Osteoblast (primary cell): ENCODE measurements around the gene KIF18A. TPM values are rescaled to one million over a fixed set of nuclear protein-coding genes. Genes with fewer than 3 reads are reported as not detected.
A peak's percentile ranks its signal among the peaks of the same experiment; 100 is the strongest.

Experiments
- DNase-seq: peaks from one replicate; pipeline ENCODE4 v3.0.0; 2011; ENCODE audit warnings: low spot score, mixed read lengths; ENCODE audit not compliant: insufficient read length; ENCODE audit errors: missing footprints
- H2AFZ ChIP-seq: 2 replicates; pipeline ENCODE4 v1.6.0; 2011; ENCODE audit warnings: mild to moderate bottlenecking, low read length
- H3K27ac ChIP-seq: 2 replicates; pipeline ENCODE4 v1.5.1; 2011; ENCODE audit warnings: mild to moderate bottlenecking, low read depth, low read length, moderate library complexity
- H3K27me3 ChIP-seq: 2 replicates; pipeline ENCODE4 v1.6.0; 2012; ENCODE audit warnings: mild to moderate bottlenecking, control low read depth, inconsistent platforms, low read length, moderate library complexity; ENCODE audit not compliant: insufficient read depth
- H3K36me3 ChIP-seq: 2 replicates; pipeline ENCODE4 v1.5.1; 2011; ENCODE audit warnings: mild to moderate bottlenecking, low read length, control low read depth, moderate library complexity; ENCODE audit not compliant: insufficient read depth
- H3K4me1 ChIP-seq: 2 replicates; pipeline ENCODE4 v1.5.1; 2011; ENCODE audit warnings: mild to moderate bottlenecking, low read length, control low read depth, moderate library complexity; ENCODE audit not compliant: insufficient read depth
- H3K4me2 ChIP-seq: 2 replicates; pipeline ENCODE4 v1.6.0; 2011; ENCODE audit warnings: mild to moderate bottlenecking, low read length; ENCODE audit not compliant: insufficient read depth
- H3K4me3 ChIP-seq: fragments of 200-600 bp; sonication (generic); 3 replicates; pipeline ENCODE4 v1.5.1; 2012; ENCODE audit warnings: mild to moderate bottlenecking, low read length, inconsistent platforms; ENCODE audit not compliant: insufficient read depth
- H3K79me2 ChIP-seq: 2 replicates; pipeline ENCODE4 v1.6.0; 2012; ENCODE audit warnings: mild to moderate bottlenecking, low read length, control low read depth, inconsistent platforms; ENCODE audit not compliant: insufficient read depth
- H3K9me3 ChIP-seq: 2 replicates; pipeline ENCODE4 v1.5.1; 2011; ENCODE audit warnings: low read depth, low read length, control low read depth
- H4K20me1 ChIP-seq: 2 replicates; pipeline ENCODE4 v1.6.0; 2012; ENCODE audit warnings: mild to moderate bottlenecking, low read length, control low read depth; ENCODE audit not compliant: insufficient read depth
- CTCF ChIP-seq: IDR thresholded peaks from 2 replicates; pipeline ENCODE4 v1.5.1; 2011; ENCODE audit warnings: mild to moderate bottlenecking, low read depth, low read length, moderate library complexity; ENCODE audit errors: extremely low read depth
- total RNA-seq: library from RNA; depleted of rRNA; stranded (reverse); fragments of >200 nt; gene quantifications from 2 replicates; pipeline ENCODE4 v1.2.3, GENCODE V29; 2012

KIF18A gene
- total RNA-seq, 1 donor: 4.0 TPM

- H3K27me3 ChIP-seq: no peaks in the 10 kb centered on the region
- no peak for TF ChIP-seq CTCF
- H3K36me3 ChIP-seq: peaks cover 4% of the 10 kb centered on the region
- no peak overlapping the region for H3K4me2 ChIP-seq
- no peaks in the 10 kb centered on the region for H4K20me1 ChIP-seq
- H3K79me2 ChIP-seq: peaks cover 76% of the 10 kb centered on the region
- no peak for DNase-seq
- no peak overlapping the region for H3K27ac ChIP-seq
- peaks cover 11% of the 10 kb centered on the region for H3K4me1 ChIP-seq
- no peaks in the 10 kb centered on the region for H3K9me3 ChIP-seq
- H3K4me3 ChIP-seq: no peak overlapping the region
- peak overlapping the region; percentile 69 for H2AFZ ChIP-seq
Observed at GRCh38 chr11:28099715-28100114, 8.2 kb downstream of the KIF18A start.

DNA sequence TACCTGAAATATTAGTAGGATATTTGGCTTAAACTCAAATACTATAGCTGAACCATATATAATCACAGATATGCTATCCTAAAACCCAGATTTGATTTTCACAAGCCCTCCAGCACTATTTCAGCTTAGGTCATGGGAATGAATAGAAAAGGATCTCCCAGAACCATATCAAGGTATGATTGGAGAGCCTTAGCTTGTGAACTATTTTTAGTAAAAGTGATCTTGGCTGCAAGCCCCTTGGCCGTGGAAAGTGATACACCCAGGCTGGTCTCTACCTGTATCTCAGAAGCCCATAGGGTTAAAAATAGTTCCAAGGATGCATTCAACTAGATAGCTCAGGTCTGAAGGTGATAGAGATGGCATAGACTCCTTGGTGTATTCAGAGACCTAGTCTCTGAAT, 9.7 kb downstream of the KIF18A start:
- H3K36me3 ChIP-seq: peaks cover 4% of the 10 kb centered on the region
- no peak for TF ChIP-seq CTCF

DNA sequence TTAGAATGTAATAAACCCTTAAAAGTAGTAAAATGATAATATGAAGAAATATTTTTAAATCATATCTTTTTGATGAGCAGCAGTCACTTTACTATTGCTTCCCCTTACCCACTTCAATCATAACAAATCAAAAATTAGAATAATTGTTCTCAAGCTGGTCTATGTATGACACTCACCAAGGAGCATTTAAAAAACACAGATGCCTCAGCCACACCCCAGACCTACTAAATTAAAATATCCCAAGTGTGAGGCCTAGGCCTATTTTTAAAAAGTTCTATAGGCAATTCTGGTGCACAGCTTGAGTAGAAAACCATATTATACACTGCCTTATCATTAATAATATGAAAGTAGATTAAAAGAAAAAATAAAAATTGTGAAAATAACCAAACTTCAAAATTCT, 15.2 kb downstream of the KIF18A start:
- peak overlapping the region; percentile 16 for H3K27ac ChIP-seq
- peaks cover 4% of the 10 kb centered on the region for H3K36me3 ChIP-seq
- no peak overlapping the region for H2AFZ ChIP-seq
- DNase-seq: no peak
- H3K4me1 ChIP-seq: peaks cover 12% of the 10 kb centered on the region
- H3K4me2 ChIP-seq: no peak overlapping the region
- H3K79me2 ChIP-seq: peaks cover 11% of the 10 kb centered on the region
- H3K4me3 ChIP-seq: no peak overlapping the region
- H4K20me1 ChIP-seq: no peaks in the 10 kb centered on the region
- no peak for TF ChIP-seq CTCF
- H3K27me3 ChIP-seq: no peaks in the 10 kb centered on the region
- H3K9me3 ChIP-seq: no peaks in the 10 kb centered on the region

More for the DNA sequence above, 9.7 kb downstream of the KIF18A start:
- Histone ChIP-seq H3K9me3 (no peaks in the 10 kb centered on the region), H4K20me1 (no peaks in the 10 kb centered on the region), H3K27ac (no peak overlapping the region), H3K79me2 (peaks cover 63% of the 10 kb centered on the region), H3K27me3 (no peaks in the 10 kb centered on the region), H3K4me1 (peaks cover 4% of the 10 kb centered on the region), H2AFZ (no peak overlapping the region), H3K4me2 (no peak overlapping the region), H3K4me3 (no peak overlapping the region)
- no peak for DNase-seq

GRCh38 chr11:28090052-28090749, 17.8 kb downstream of the KIF18A start:
- H3K27ac ChIP-seq: peak overlapping the region; percentile 63
- DNase-seq: no peak

More at GRCh38 chr11:28090052-28090749, 17.8 kb downstream of the KIF18A start:
- H3K4me1 ChIP-seq: peaks cover 16% of the 10 kb centered on the region
- peak overlapping the region; percentile 29 for H2AFZ ChIP-seq
- no peak overlapping the region for H3K4me2 ChIP-seq
- H4K20me1 ChIP-seq: no peaks in the 10 kb centered on the region
- no peaks in the 10 kb centered on the region for H3K9me3 ChIP-seq
- H3K36me3 ChIP-seq: peaks cover under 1% of the 10 kb centered on the region
- no peak for TF ChIP-seq CTCF
- no peak overlapping the region for H3K4me3 ChIP-seq
- no peaks in the 10 kb centered on the region for H3K27me3 ChIP-seq
- H3K79me2 ChIP-seq: peaks cover 4% of the 10 kb centered on the region
